Measurements from ENCODE around the gene ST6GALNAC6.
"Not testable (repeated sequence)": the region's sequence is repeated elsewhere in the genome, so short reads cannot be mapped to it uniquely, and the experiment has no call there.

ST6GALNAC6 gene

DNA sequence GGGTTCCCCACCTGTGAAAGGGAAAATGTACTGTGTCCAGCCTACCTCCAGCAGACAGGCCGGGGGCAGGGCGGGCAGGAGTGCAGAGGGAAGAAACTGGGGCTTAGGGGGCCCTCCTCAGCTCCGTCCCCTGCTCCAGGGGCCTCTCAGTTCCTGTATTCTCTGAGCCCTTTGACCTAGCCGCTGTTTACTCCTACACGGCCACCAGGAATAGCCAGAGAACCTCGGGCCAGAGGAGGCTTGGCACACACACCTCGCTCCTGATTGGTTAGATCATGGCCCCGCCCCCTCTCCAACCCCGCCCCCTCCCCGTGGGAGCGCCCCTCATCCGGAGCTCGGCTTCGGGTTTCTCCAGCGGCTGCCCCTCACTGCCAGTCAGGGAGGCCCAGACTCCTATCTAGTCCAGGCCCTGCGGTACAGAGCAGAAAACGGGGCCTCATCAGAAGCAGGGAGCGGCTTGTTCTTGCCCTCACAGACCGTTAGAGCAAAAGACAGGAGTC, 2.2 kb downstream of the ST6GALNAC6 start:
- in situ Hi-C loops (cut with MboI; ENCODE audit: low sequenced_read_pairs): no loop called here

DNA sequence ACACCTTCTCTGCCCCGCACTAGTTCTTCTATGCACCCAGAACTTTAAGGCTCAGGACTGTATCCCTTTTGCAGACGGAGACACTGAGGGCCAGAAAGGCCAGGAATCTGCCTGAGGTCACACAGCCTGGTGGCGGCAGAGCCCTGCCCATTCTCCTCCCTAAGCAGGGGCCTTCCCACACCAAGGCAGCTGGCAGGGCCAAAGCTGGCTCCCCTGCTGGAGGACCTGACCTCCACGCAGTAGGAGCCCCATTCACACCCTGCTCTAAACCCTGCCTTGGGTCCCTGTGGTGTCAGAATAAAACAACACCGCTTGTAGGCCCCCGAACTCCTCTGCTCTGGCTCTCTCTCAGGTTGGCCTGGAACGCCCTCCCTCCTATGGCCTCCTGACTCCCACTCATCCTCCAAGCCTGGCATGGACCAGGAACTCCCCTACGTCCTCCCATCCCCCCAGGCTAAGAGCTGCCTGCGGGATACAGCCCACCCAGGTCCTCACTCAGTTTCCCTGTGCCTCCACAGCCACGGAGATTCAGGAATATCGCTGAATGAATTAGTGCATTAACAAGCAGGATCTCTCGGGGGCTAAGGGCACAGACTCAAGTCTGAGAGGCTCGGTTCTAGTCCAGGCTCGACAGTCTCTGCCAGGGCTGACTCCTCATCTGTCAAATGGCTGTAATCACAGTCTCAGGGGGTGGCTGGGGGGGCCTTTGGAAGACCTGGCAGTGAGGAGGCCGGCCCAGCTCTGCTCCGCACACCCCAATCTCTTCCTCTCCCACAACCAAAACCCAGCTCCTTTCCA, 2.8 kb downstream of the ST6GALNAC6 start:
- in situ Hi-C loops (cut with MboI; ENCODE audit: low sequenced_read_pairs): no loop called here

- in situ Hi-C loops (cut with MboI; ENCODE audit: low sequenced_read_pairs): no loop called here
Observed at GRCh38 chr9:127895811-127896210, 3.6 kb downstream of the ST6GALNAC6 start.

DNA sequence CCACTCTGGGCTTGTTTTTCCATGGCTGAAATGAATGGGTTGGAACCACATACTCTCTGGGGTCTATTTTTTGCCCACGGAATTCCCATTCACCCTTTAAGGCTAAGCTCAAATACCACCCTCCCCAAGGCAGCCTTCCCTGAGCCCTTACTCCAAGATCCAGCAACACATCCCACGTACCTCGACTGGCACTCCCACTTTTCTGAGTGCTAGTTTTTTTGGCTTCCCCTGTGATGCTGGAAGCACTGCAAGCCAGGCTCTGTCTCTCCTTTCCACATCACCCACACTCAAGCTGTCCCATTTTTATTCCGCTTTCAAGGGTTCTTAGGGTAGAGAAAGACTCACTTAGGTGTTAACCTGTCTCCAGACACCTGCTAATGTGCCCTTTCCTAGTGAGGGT, 6.0 kb downstream of the ST6GALNAC6 start:
- in situ Hi-C loops (cut with MboI; ENCODE audit: low sequenced_read_pairs): no loop called here

DNA sequence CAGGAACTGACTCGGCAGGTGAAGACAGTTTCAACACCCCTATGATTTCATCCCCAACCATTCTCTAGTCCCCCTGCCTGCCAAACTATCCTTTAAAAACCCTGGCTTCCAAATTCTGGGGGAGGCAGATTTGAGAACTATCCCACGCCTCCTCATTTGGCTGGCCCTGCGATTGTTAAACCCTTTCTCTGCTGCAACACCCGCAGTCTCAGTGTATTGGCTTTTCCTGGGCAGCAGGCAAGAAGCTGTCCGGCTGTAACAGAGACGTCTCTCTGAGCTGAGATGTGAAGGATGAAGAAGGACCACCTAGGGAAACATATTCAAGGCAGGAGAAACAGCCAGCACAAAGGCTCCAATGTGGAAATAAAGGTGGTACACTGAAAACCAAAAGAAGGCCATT, 6.6 kb downstream of the ST6GALNAC6 start:
- in situ Hi-C loops (cut with MboI; ENCODE audit: low sequenced_read_pairs): no loop called here

GRCh38 chr9:127890053-127890452, 9.3 kb downstream of the ST6GALNAC6 start:
- in situ Hi-C loops (cut with MboI; ENCODE audit: low sequenced_read_pairs): no loop called here

GRCh38 chr9:127887792-127888191, 11.6 kb downstream of the ST6GALNAC6 start:
- in situ Hi-C loops (cut with MboI; ENCODE audit: low sequenced_read_pairs): no loop called here

DNA sequence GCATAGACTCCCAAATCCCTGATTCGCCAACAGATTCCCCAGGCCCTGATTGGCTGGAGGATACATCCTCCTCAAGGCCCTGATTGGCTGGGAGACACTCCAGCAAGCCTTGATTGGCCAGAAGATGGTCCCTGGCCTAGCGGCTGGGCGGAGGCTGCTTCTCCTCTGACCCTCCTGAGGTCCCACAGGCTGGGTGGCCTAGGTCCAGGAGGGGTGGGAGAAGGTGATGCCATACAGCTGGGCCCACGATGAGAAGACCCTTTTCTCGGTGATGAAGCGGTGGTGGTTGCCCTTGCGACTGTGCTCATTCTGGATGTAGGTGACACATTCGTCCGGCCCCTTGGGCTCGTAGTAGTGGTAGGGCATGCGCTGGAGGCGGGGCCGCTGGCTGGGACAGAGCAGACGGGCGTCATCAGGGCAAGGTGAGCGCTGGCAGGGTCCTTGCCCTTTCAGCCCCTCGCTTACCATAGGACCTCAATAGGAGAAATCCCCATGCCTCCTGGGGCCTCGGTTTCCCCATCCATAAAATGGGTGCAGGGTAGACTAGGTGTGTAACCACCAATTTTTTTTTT, 12.9 kb downstream of the ST6GALNAC6 start:
- in situ Hi-C loops (cut with MboI; ENCODE audit: low sequenced_read_pairs): no loop called here

DNA sequence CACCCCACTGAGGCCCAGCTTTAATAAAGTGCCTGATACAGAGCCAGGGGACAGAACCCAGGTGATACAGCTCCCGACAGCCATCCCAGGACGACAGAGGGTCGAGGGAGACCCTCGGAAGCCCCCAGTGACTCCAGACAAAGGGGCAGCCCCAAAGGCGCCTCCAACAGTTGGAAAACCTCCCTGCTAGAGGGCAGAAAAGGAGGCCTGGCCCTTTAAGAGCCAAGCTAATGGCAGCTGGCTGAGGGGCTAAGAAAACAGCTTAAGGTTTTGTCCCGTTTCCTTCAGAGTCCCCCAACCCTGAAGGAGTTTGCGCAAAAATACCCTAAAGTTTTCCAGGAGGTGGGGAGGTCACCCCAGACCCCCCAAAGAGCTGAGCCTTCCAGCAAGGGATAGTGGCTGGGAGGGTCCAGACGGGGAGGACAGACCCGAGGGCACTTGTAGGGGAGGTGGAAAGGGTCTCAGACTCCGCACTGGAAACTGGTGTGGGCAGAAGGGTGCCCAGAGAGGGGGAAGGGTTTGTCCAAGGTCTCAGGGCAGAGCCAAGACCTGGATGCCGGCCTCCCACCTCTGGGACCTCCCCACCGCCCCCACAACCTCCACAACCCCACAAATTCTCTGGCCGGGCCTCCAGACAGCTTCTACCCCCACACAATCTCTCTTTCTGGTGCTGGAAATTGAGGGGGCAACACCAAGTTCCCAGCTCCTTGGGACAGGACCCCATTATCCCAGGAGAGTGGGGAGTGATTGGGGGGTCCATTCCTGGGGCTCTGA, 13.7 kb downstream of the ST6GALNAC6 start:
- in situ Hi-C loops (cut with MboI; ENCODE audit: low sequenced_read_pairs): no loop called here

- in situ Hi-C loops (cut with MboI; ENCODE audit: low sequenced_read_pairs): no loop called here
Observed at GRCh38 chr9:127884976-127885490, 14.4 kb downstream of the ST6GALNAC6 start.

GRCh38 chr9:127884427-127884911, 14.9 kb downstream of the ST6GALNAC6 start:
- in situ Hi-C loops (cut with MboI; ENCODE audit: low sequenced_read_pairs): no loop called here

GRCh38 chr9:127883959-127884358, 15.4 kb downstream of the ST6GALNAC6 start:
- in situ Hi-C loops (cut with MboI; ENCODE audit: low sequenced_read_pairs): no loop called here

GRCh38 chr9:127881715-127882114, 17.7 kb downstream of the ST6GALNAC6 start:
- in situ Hi-C loops (cut with MboI; ENCODE audit: low sequenced_read_pairs): not testable (repeated sequence)

GRCh38 chr9:127880143-127880542, 19.3 kb downstream of the ST6GALNAC6 start:
- in situ Hi-C loops (cut with MboI; ENCODE audit: low sequenced_read_pairs): no loop called here

DNA sequence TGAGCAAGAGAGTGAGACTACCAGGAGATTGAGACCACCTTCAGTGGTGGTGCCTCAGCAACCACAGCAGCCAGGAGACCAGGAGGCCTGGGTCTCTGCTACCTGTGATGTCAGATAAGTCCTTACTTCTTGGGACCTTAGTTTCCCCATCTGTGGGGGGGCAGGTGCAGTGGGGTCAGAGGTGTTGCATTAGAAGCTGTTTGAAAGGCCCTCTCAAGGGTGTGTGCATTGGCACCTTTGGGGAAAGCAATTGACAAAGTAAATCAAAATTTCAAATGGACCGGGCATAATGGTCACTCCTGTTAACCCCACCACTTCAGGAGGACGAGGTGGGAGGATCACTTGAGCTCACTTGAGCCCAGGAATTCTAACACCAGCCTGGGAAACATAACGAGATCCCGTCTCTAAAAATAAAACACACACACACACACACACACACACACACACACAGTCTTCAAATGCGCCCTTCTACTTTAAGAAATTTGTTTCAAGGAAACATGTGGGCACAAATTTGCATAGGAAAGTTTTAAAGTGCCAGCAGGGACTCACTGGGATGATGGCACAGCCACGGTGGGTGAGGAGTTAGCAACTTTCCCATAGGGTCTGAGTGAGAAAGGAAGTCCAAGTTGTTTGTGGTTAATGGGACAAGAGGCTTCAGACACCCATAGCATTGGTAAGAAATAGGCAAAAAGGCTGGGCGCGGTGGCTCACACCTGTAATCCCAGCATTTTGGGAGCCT, 20.6 kb downstream of the ST6GALNAC6 start:
- in situ Hi-C loops (cut with MboI; ENCODE audit: low sequenced_read_pairs): no loop called here

GRCh38 chr9:127878001-127878651, 21.3 kb downstream of the ST6GALNAC6 start:
- in situ Hi-C loops (cut with MboI; ENCODE audit: low sequenced_read_pairs): no loop called here

DNA sequence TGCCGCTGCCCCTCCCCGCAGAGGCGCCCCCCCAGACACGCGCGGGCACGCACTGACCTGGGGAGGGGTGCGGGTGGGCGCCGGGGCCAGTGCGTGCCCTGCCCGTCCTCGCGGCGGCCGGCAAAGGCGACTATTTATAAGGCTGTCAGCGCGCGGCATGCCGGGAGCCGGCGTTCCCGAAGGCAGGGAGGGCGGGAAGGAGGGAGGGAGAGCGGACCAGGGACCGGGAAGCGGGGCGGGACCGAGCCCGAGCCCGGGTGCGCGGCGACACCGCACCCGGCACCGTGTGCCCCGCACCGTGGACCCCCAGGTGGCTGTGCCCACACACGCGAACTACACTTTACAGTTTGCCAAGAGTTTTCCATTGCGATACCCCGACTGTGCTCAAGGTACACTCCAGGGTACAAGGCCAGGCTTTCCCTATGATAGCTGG, 21.8 kb downstream of the ST6GALNAC6 start, which contains the start of gene AK1:
AK1 (minus strand) TSS at position 110 of the 433 bp plus-strand sequence. CDS start 3,058 bp downstream, outside the sequence.
- in situ Hi-C loops (cut with MboI; ENCODE audit: low sequenced_read_pairs): no loop called here

- in situ Hi-C loops (cut with MboI; ENCODE audit: low sequenced_read_pairs): no loop called here
Observed at GRCh38 chr9:127876764-127877562, 22.4 kb downstream of the ST6GALNAC6 start.
